ENCODE results near the gene TEX261. TPM values are rescaled to one million over a fixed set of nuclear protein-coding genes. Genes with fewer than 3 reads are reported as not detected.

TEX261 gene
- total RNA-seq, 1 donor from 2014 or later = 50.7 TPM

GRCh38 chr2:70947556-70948184 lies 47.0 kb downstream of the TEX261 start:
- no peak for TF ChIP-seq CTCF (IDR thresholded peaks at IDR 0.05; ENCODE audit: borderline replicate concordance)
- DNase-seq = no peak
- Histone ChIP-seq H3K36me3 (no peaks in the 10 kb centered on the region), H3K4me1 (peaks cover 10% of the 10 kb centered on the region), H3K27me3 (ENCODE audit: low read depth) (peaks cover 47% of the 10 kb centered on the region), H3K9me3 (replicated peaks) (no peaks in the 10 kb centered on the region), H3K4me3 (peak overlapping the region; percentile 42), H3K27ac (replicated peaks) (no peak overlapping the region)
- intact Hi-C loops (cut with micrococcal nuclease) = loop anchor here (5.0 kb wide), 1 partner anchor 75 kb away; no protein-coding TSS in a partner anchor

GRCh38 chr2:70946832-70947442 lies 47.7 kb downstream of the TEX261 start:
- Histone ChIP-seq H3K9me3 (replicated peaks) (no peaks in the 10 kb centered on the region), H3K4me3 (no peak overlapping the region), H3K27me3 (ENCODE audit: low read depth) (peaks cover 42% of the 10 kb centered on the region), H3K4me1 (peaks cover 10% of the 10 kb centered on the region), H3K27ac (replicated peaks) (no peak overlapping the region), H3K36me3 (no peaks in the 10 kb centered on the region)
- intact Hi-C loops (cut with micrococcal nuclease) = loop anchor here (5.0 kb wide), 1 partner anchor 75 kb away; no protein-coding TSS in a partner anchor
- no peak for DNase-seq
- TF ChIP-seq CTCF (IDR thresholded peaks at IDR 0.05; ENCODE audit: borderline replicate concordance) = peak; percentile 80

GRCh38 chr2:70944111-70944690 lies 50.5 kb downstream of the TEX261 start:
- H3K36me3 ChIP-seq = no peaks in the 10 kb centered on the region
- TF ChIP-seq CTCF (IDR thresholded peaks at IDR 0.05; ENCODE audit: borderline replicate concordance) = no peak
- DNase-seq = no peak
- no peak overlapping the region for H3K4me3 ChIP-seq
- peaks cover 10% of the 10 kb centered on the region for H3K4me1 ChIP-seq
- no peak overlapping the region for H3K27ac ChIP-seq (replicated peaks)
- peaks cover 61% of the 10 kb centered on the region for H3K27me3 ChIP-seq (ENCODE audit: low read depth)
- H3K9me3 ChIP-seq (replicated peaks) = no peaks in the 10 kb centered on the region
- intact Hi-C loops (cut with micrococcal nuclease) = no loop called here

GRCh38 chr2:70943205-70943871 lies 51.3 kb downstream of the TEX261 start:
- Histone ChIP-seq H3K9me3 (replicated peaks) (no peaks in the 10 kb centered on the region), H3K27ac (replicated peaks) (no peak overlapping the region), H3K27me3 (ENCODE audit: low read depth) (peaks cover 69% of the 10 kb centered on the region), H3K36me3 (no peaks in the 10 kb centered on the region), H3K4me3 (no peak overlapping the region), H3K4me1 (peaks cover 3% of the 10 kb centered on the region)
- TF ChIP-seq CTCF (IDR thresholded peaks at IDR 0.05; ENCODE audit: borderline replicate concordance) = no peak
- intact Hi-C loops (cut with micrococcal nuclease) = no loop called here
- no peak for DNase-seq

- Histone ChIP-seq H3K4me3 (no peak overlapping the region), H3K27me3 (ENCODE audit: low read depth) (peaks cover 72% of the 10 kb centered on the region), H3K27ac (replicated peaks) (no peak overlapping the region), H3K9me3 (replicated peaks) (no peaks in the 10 kb centered on the region), H3K4me1 (no peaks in the 10 kb centered on the region), H3K36me3 (no peaks in the 10 kb centered on the region)
- DNase-seq = no peak
- intact Hi-C loops (cut with micrococcal nuclease) = no loop called here
- no peak for TF ChIP-seq CTCF (IDR thresholded peaks at IDR 0.05; ENCODE audit: borderline replicate concordance)
Measured at GRCh38 chr2:70942396-70943204, 52.1 kb downstream of the TEX261 start.
